Esophagus (tissue), 2 donors: ENCODE results near the gene MUC2. TPM values are rescaled to one million over a fixed set of nuclear protein-coding genes. Genes with fewer than 3 reads are reported as not detected.

Source experiments
- H3K27ac ChIP-seq, 2 donors: one replicate each; pipeline ENCODE4 v1.5.1; 2013; ENCODE audit warnings: low read depth in 2 of 2, mild to moderate bottlenecking in 2 of 2, inconsistent platforms in 1 of 2, low read length in 1 of 2, moderate library complexity in 1 of 2
- H3K27me3 ChIP-seq, 2 donors: one replicate each; pipeline ENCODE4 v1.6.1; 2013; ENCODE audit warnings: low read length in 2 of 2, control low read depth in 1 of 2, mild to moderate bottlenecking in 1 of 2; ENCODE audit not compliant: insufficient read depth in 2 of 2, control insufficient read depth in 1 of 2
- H3K36me3 ChIP-seq, 2 donors: one replicate each; pipeline ENCODE4 v1.6.1; 2013; ENCODE audit warnings: low read length in 1 of 2; ENCODE audit not compliant: control insufficient read depth in 2 of 2, insufficient read depth in 2 of 2
- H3K4me1 ChIP-seq, 2 donors: one replicate each; pipeline ENCODE4 v1.6.1; 2013; ENCODE audit warnings: low read length in 1 of 2; ENCODE audit not compliant: control insufficient read depth in 2 of 2, insufficient read depth in 2 of 2
- H3K4me3 ChIP-seq, 2 donors: one replicate each; pipeline ENCODE4 v1.5.1; 2013; ENCODE audit warnings: low read length in 2 of 2, mild to moderate bottlenecking in 2 of 2, low read depth in 1 of 2, moderate library complexity in 1 of 2
- H3K9me3 ChIP-seq, 2 donors: one replicate each; pipeline ENCODE4 v1.6.1; 2013; ENCODE audit warnings: mild to moderate bottlenecking in 2 of 2, low read depth in 1 of 2, low read length in 1 of 2, moderate library complexity in 1 of 2; ENCODE audit not compliant: control insufficient read depth in 2 of 2, insufficient read depth in 1 of 2
- WGBS, 2 donors: extraction: QIAGEN DNeasy Blood & Tissue Kit; methylation state at CpG; one replicate each; pipeline ENCODE4 v1.1.7; 2013; 5-methylcytosine and 5-hydroxymethylcytosine counted together
- polyA plus RNA-seq, 2 donors: library from polyadenylated mRNA; stranded (reverse); fragments of 200-250 nt; gene quantifications; one replicate each; pipeline ENCODE4 v1.2.3, GENCODE V29; 2013
- donor health status: healthy with polysubstance abuse.
- donor health status: Bipolar disorder and iron deficiency.

The MUC2 gene
- polyA plus RNA-seq, 2 donors, result 0.04 TPM; not detected in 1

- H3K27ac ChIP-seq, result no peak overlapping the region
- no peak overlapping the region for H3K4me3 ChIP-seq
- no peaks in the 10 kb centered on the region for H3K36me3 ChIP-seq
- H3K9me3 ChIP-seq, result no peaks in the 10 kb centered on the region
- peaks cover 0 to 7% of the 10 kb centered on the region in 2 donors for H3K4me1 ChIP-seq
- WGBS, 2 donors, result 70 to 73% methylated on average over 18 of the region's 18 CpGs
- peaks cover 0 to 3% of the 10 kb centered on the region in 2 donors for H3K27me3 ChIP-seq
Measured at GRCh38 chr11:1049911-1050580, 24.6 kb upstream of the MUC2 start.

GRCh38 chr11:1050581-1051355 lies 23.9 kb upstream of the MUC2 start:
- H3K27me3 ChIP-seq, result peaks cover 0 to 3% of the 10 kb centered on the region in 2 donors
- H3K9me3 ChIP-seq, result no peaks in the 10 kb centered on the region
- H3K36me3 ChIP-seq, result no peaks in the 10 kb centered on the region
- no peak overlapping the region for H3K4me3 ChIP-seq
- peaks cover 0 to 7% of the 10 kb centered on the region in 2 donors for H3K4me1 ChIP-seq
- H3K27ac ChIP-seq, result no peak overlapping the region
- WGBS, 2 donors, result 35 to 38% methylated on average over 35 to 39 of the region's 39 CpGs

- WGBS, 2 donors, result 55 to 58% methylated on average over 15 of the region's 15 CpGs
- H3K27me3 ChIP-seq, result peaks cover 0 to 3% of the 10 kb centered on the region in 2 donors
- no peak overlapping the region for H3K4me3 ChIP-seq
- peaks cover 0 to 7% of the 10 kb centered on the region in 2 donors for H3K4me1 ChIP-seq
- H3K9me3 ChIP-seq, result no peaks in the 10 kb centered on the region
- H3K27ac ChIP-seq, result no peak overlapping the region
- H3K36me3 ChIP-seq, result no peaks in the 10 kb centered on the region
Measured at GRCh38 chr11:1051356-1052132, 23.1 kb upstream of the MUC2 start.

GRCh38 chr11:1052133-1053011 lies 22.3 kb upstream of the MUC2 start:
- WGBS, 2 donors, result 82 to 83% methylated on average over 25 of the region's 25 CpGs
- Histone ChIP-seq H3K27ac (no peak overlapping the region), H3K36me3 (no peaks in the 10 kb centered on the region), H3K4me3 (no peak overlapping the region), H3K4me1 (peaks cover 0 to 7% of the 10 kb centered on the region in 2 donors), H3K27me3 (peaks cover 0 to 3% of the 10 kb centered on the region in 2 donors), H3K9me3 (no peaks in the 10 kb centered on the region)

- WGBS, 2 donors, result 65 to 72% methylated on average over 23 to 25 of the region's 25 CpGs
- Histone ChIP-seq H3K27me3 (peaks cover 0 to 3% of the 10 kb centered on the region in 2 donors), H3K4me3 (no peak overlapping the region), H3K27ac (no peak overlapping the region), H3K4me1 (peaks cover 0 to 7% of the 10 kb centered on the region in 2 donors), H3K9me3 (no peaks in the 10 kb centered on the region), H3K36me3 (no peaks in the 10 kb centered on the region)
Measured at GRCh38 chr11:1053121-1053901, 21.4 kb upstream of the MUC2 start.

- peaks cover 0 to 7% of the 10 kb centered on the region in 2 donors for H3K4me1 ChIP-seq
- H3K4me3 ChIP-seq, result no peak overlapping the region
- no peaks in the 10 kb centered on the region for H3K36me3 ChIP-seq
- H3K27ac ChIP-seq, result no peak overlapping the region
- H3K27me3 ChIP-seq, result no peaks in the 10 kb centered on the region
- WGBS, 2 donors, result 40 to 47% methylated on average over 25 of the region's 25 CpGs
- H3K9me3 ChIP-seq, result no peaks in the 10 kb centered on the region
Measured at GRCh38 chr11:1054143-1055108, 20.2 kb upstream of the MUC2 start.

GRCh38 chr11:1055109-1055703 lies 19.5 kb upstream of the MUC2 start:
- WGBS, 2 donors, result 88 to 89% methylated on average over 16 to 17 of the region's 17 CpGs
- Histone ChIP-seq H3K9me3 (no peaks in the 10 kb centered on the region), H3K4me1 (peaks cover 0 to 7% of the 10 kb centered on the region in 2 donors), H3K36me3 (no peaks in the 10 kb centered on the region), H3K27ac (no peak overlapping the region), H3K4me3 (no peak overlapping the region), H3K27me3 (no peaks in the 10 kb centered on the region)
